HCT116 (cell line): ENCODE measurements around the gene FAM193A.

Source experiments
- CBX3 ChIP-seq: IDR thresholded peaks from 2 replicates; pipeline ENCODE4 v1.6.1; 2012; ENCODE audit warnings: low read depth
- CTCF ChIP-seq, 3 experiments: fragments of 200-600 bp in 1 of 3; sonication (generic) in 1 of 3; IDR thresholded peaks in 2 of 3; conservative IDR thresholded peaks in 1 of 3; 2 replicates each; pipeline ENCODE4 v1.5.1; 2012 to 2017; ENCODE audit warnings: low read depth in 2 of 3, low read length in 2 of 3, antibody characterized with exemption in 1 of 3, borderline replicate concordance in 1 of 3, control low read depth in 1 of 3, mild to moderate bottlenecking in 1 of 3, mixed read lengths in 1 of 3, mixed run types in 1 of 3, moderate library complexity in 1 of 3; ENCODE audit not compliant: insufficient read depth in 1 of 3
- EZH2 ChIP-seq: fragments of 200-600 bp; sonication (generic); IDR thresholded peaks from 2 replicates; pipeline ENCODE4 v1.6.1; 2017; ENCODE audit warnings: antibody characterized with exemption, mixed run types
- POLR2A ChIP-seq: IDR thresholded peaks from 2 replicates; pipeline ENCODE4 v1.7.0; 2011; ENCODE audit warnings: borderline replicate concordance; ENCODE audit not compliant: insufficient read depth, insufficient read length; ENCODE audit errors: extremely low read depth
- POLR2AphosphoS5 ChIP-seq: IDR thresholded peaks from 2 replicates; pipeline ENCODE4 v1.6.1; 2011; ENCODE audit warnings: mild to moderate bottlenecking, low read depth, low read length, moderate library complexity
- RAD21 ChIP-seq: IDR thresholded peaks from 2 replicates; pipeline ENCODE4 v1.6.1; 2012; ENCODE audit warnings: low read depth, mild to moderate bottlenecking
- REST ChIP-seq: IDR thresholded peaks from 2 replicates; pipeline ENCODE4 v1.6.1; 2012; ENCODE audit warnings: low read depth
- SRF ChIP-seq: IDR thresholded peaks from 2 replicates; pipeline ENCODE4 v1.6.1; 2012; ENCODE audit warnings: low read depth
- ZNF274 ChIP-seq: fragments of 200-500 bp; sonication (Bioruptor generic); IDR thresholded peaks from 2 replicates; pipeline ENCODE4 v1.6.1; 2014; ENCODE audit warnings: mild to moderate bottlenecking, low read depth, low read length, inconsistent platforms

GRCh38 chr4:2684486-2684885 is 148.0 kb downstream of the FAM193A start:
- TF ChIP-seq EZH2 (no peak), POLR2A (no peak), ZNF274 (no peak), REST (no peak), CTCF (IDR thresholded peaks at IDR 0.05 in 2 of 3, conservative IDR thresholded peaks at IDR 0.05 in 1 of 3; ENCODE audit: borderline replicate concordance in 1 of 3, insufficient read depth in 1 of 3, low read depth in 2 of 3, low read length in 2 of 3) (no peak), CBX3 (no peak), RAD21 (no peak), POLR2AphosphoS5 (no peak), SRF (no peak)
